Gastroesophageal sphincter (tissue), 4 donors: ENCODE measurements around the gene KRTAP10-5. TPM values are rescaled to one million over a fixed set of nuclear protein-coding genes. Genes with fewer than 3 reads are reported as not detected.
"Not testable (repeated sequence)": the region's sequence is repeated elsewhere in the genome, so short reads cannot be mapped to it uniquely, and the experiment has no call there.

Source experiments
- ATAC-seq: fragments of 150-250 bp; one replicate; pipeline ENCODE4 v1.9.1; 2016; ENCODE audit warnings: mild to moderate bottlenecking, moderate library complexity
- H3K27ac ChIP-seq, 4 donors: fragments of 200-600 bp; sonication (generic) in 3 of 4; 1 replicate in 3 of 4; 2 replicates in 1 of 4; pipeline ENCODE4 v1.5.1; 2016 to 2019
- H3K27me3 ChIP-seq: fragments of 200-600 bp; sonication (generic); one replicate; pipeline ENCODE4 v1.5.1; 2019
- H3K36me3 ChIP-seq, 2 donors: fragments of 200-600 bp; sonication (generic); one replicate each; pipeline ENCODE4 v1.5.1; 2019; ENCODE audit warnings: control low read depth in 1 of 2
- H3K4me1 ChIP-seq, 3 donors: fragments of 200-600 bp; sonication (generic); 1 replicate in 2 of 3; 2 replicates in 1 of 3; pipeline ENCODE4 v1.5.1; 2016 to 2019; ENCODE audit warnings: control low read depth in 2 of 3
- H3K4me3 ChIP-seq, 2 donors: fragments of 200-600 bp; sonication (generic); one replicate each; pipeline ENCODE4 v1.5.1; 2019; ENCODE audit warnings: mild to moderate bottlenecking in 1 of 2, moderate library complexity in 1 of 2
- H3K9me3 ChIP-seq, 3 donors: fragments of 200-600 bp; sonication (generic); one replicate each; pipeline ENCODE4 v1.5.1; 2017 to 2019; ENCODE audit warnings: control low read depth in 2 of 3
- CTCF ChIP-seq, 4 experiments: fragments of 200-600 bp in 2 of 4; fragments of 450-650 bp in 2 of 4; sonication (generic) in 1 of 4; IDR thresholded peaks; one replicate each; pipeline ENCODE4 v1.5.1; 2017 to 2019; ENCODE audit warnings: antibody characterized with exemption in 4 of 4, mild to moderate bottlenecking in 2 of 4, moderate library complexity in 2 of 4
- EP300 ChIP-seq: sonication (generic); formaldehyde crosslinking; IDR thresholded peaks from one replicate; pipeline ENCODE4 v1.6.1; 2017; ENCODE audit warnings: antibody characterized with exemption, mild to moderate bottlenecking
- POLR2A ChIP-seq, 2 donors: fragments of 450-650 bp; IDR thresholded peaks; one replicate each; pipeline ENCODE4 v1.6.1; 2017; ENCODE audit warnings: antibody characterized with exemption in 2 of 2, mild to moderate bottlenecking in 2 of 2, moderate library complexity in 1 of 2
- POLR2AphosphoS5 ChIP-seq: sonication (generic); formaldehyde crosslinking; IDR thresholded peaks from one replicate; pipeline ENCODE4 v1.6.1; 2017; ENCODE audit warnings: antibody characterized with exemption
- WGBS, 2 donors: methylation state at CpG; one replicate each; pipeline ENCODE4 v1.1.5; 2018; ENCODE audit warnings: low coverage in 1 of 2; 5-methylcytosine and 5-hydroxymethylcytosine counted together
- total RNA-seq, 4 donors: library from RNA; depleted of rRNA; stranded (reverse); fragments of >200 nt; gene quantifications; one replicate each; pipeline ENCODE4 v1.1.0, GENCODE V29; 2016

Gene KRTAP10-5
- total RNA-seq, 4 donors from 2014 or later = not detected

- Histone ChIP-seq H3K4me3 (no peak overlapping the region), H3K36me3 (no peaks in the 10 kb centered on the region), H3K4me1 (no peaks in the 10 kb centered on the region), H3K9me3 (peaks cover 0 to 12% (median 0%) of the 10 kb centered on the region in 3 donors), H3K27ac (no peak overlapping the region), H3K27me3 (peaks cover 89% of the 10 kb centered on the region)
- no peak for ATAC-seq
- no peak for TF ChIP-seq EP300
- TF ChIP-seq POLR2AphosphoS5 = no peak
- TF ChIP-seq CTCF (IDR thresholded peaks at IDR 0.05) = no peak
- no peak for TF ChIP-seq POLR2A (IDR thresholded peaks at IDR 0.05)
- WGBS, 2 donors = no CpG with 5 or more reads among the region's 21 CpGs
Measured at GRCh38 chr21:44602463-44602850, 22.1 kb upstream of the KRTAP10-5 start.

GRCh38 chr21:44601596-44602462 lies 21.4 kb upstream of the KRTAP10-5 start:
- H3K27me3 ChIP-seq = peaks cover 82% of the 10 kb centered on the region
- no peak overlapping the region for H3K4me3 ChIP-seq
- no peaks in the 10 kb centered on the region for H3K4me1 ChIP-seq
- peaks cover 0 to 12% (median 0%) of the 10 kb centered on the region in 3 donors for H3K9me3 ChIP-seq
- 67 to 71% methylated on average over 3 to 9 of the region's 23 CpGs for WGBS, 2 donors
- ATAC-seq = no peak
- no peak for TF ChIP-seq POLR2AphosphoS5
- TF ChIP-seq EP300 = no peak
- no peak for TF ChIP-seq POLR2A (IDR thresholded peaks at IDR 0.05)
- TF ChIP-seq CTCF (IDR thresholded peaks at IDR 0.05) = no peak
- no peaks in the 10 kb centered on the region for H3K36me3 ChIP-seq
- no peak overlapping the region for H3K27ac ChIP-seq

GRCh38 chr21:44601091-44601490 lies 20.7 kb upstream of the KRTAP10-5 start:
- Histone ChIP-seq H3K9me3 (peaks cover 0 to 12% (median 0%) of the 10 kb centered on the region in 3 donors), H3K27me3 (peaks cover 77% of the 10 kb centered on the region)
- not testable (repeated sequence) for H3K27ac ChIP-seq, H3K4me3 ChIP-seq, H3K4me1 ChIP-seq, ATAC-seq, H3K36me3 ChIP-seq
- 60 to 80% methylated on average over 1 to 2 of the region's 10 CpGs for WGBS, 2 donors

GRCh38 chr21:44600118-44600978 lies 19.9 kb upstream of the KRTAP10-5 start, which contains the start of gene KRTAP10-7:
Gene KRTAP10-7, plus strand, starts transcription at chr21:44600597. Its CDS starts 25 bp downstream, at chr21:44600622.
- 77 to 83% methylated on average over 5 of the region's 23 CpGs for WGBS, 2 donors
- ATAC-seq = not testable (repeated sequence)
- peaks cover 78% of the 10 kb centered on the region for H3K27me3 ChIP-seq

GRCh38 chr21:44599264-44600029 lies 19.0 kb upstream of the KRTAP10-5 start:
- TF ChIP-seq POLR2AphosphoS5 = no peak
- TF ChIP-seq POLR2A (IDR thresholded peaks at IDR 0.05) = no peak
- TF ChIP-seq CTCF (IDR thresholded peaks at IDR 0.05) = no peak
- no peak for TF ChIP-seq EP300
- no peaks in the 10 kb centered on the region for H3K4me1 ChIP-seq
- no peak for ATAC-seq
- no peaks in the 10 kb centered on the region for H3K36me3 ChIP-seq
- H3K4me3 ChIP-seq = no peak overlapping the region
- peaks cover 76% of the 10 kb centered on the region for H3K27me3 ChIP-seq
- peaks cover 0 to 12% (median 0%) of the 10 kb centered on the region in 3 donors for H3K9me3 ChIP-seq
- WGBS, 2 donors = 73 to 93% methylated on average over 5 to 6 of the region's 8 CpGs
- no peak overlapping the region for H3K27ac ChIP-seq

More at GRCh38 chr21:44600118-44600978, 19.9 kb upstream of the KRTAP10-5 start, which contains the start of gene KRTAP10-7:
- H3K4me3 ChIP-seq, H3K36me3 ChIP-seq, H3K4me1 ChIP-seq, H3K27ac ChIP-seq: not testable (repeated sequence)
- H3K9me3 ChIP-seq = peaks cover 0 to 12% (median 0%) of the 10 kb centered on the region in 3 donors
